OCI-LY1 (cell line): ENCODE data around the gene LST1.
A peak's percentile ranks its signal among the peaks of the same experiment; 100 is the strongest.

Experiments
- H2AFZ ChIP-seq: fragments of 200-600 bp; sonication (generic), shearing (Covaris generic); 2 replicates; pipeline ENCODE4 v1.6.0; 2014; ENCODE audit warnings: antibody characterized with exemption, mild to moderate bottlenecking, low read length
- H3F3A ChIP-seq: fragments of 200-600 bp; sonication (generic), shearing (Covaris generic); 2 replicates; pipeline ENCODE4 v1.6.0; 2014; ENCODE audit warnings: mild to moderate bottlenecking, antibody characterized with exemption, low read length, moderate library complexity; ENCODE audit not compliant: insufficient read depth
- H3K27ac ChIP-seq: fragments of 200-600 bp; sonication (generic); 2 replicates; pipeline ENCODE4 v1.5.1; 2014; ENCODE audit warnings: low read length, mixed run types, mild to moderate bottlenecking, low read depth; ENCODE audit not compliant: poor library complexity, severe bottlenecking
- H3K27me3 ChIP-seq: fragments of 200-600 bp; sonication (generic); 2 replicates; pipeline ENCODE4 v1.6.0; 2014; ENCODE audit warnings: antibody characterized with exemption, mild to moderate bottlenecking, low read length, moderate library complexity; ENCODE audit not compliant: insufficient read depth
- H3K36me3 ChIP-seq: fragments of 200-600 bp; sonication (generic); 2 replicates; pipeline ENCODE4 v1.6.1; 2014; ENCODE audit warnings: mild to moderate bottlenecking, antibody characterized with exemption, low read length, moderate library complexity, mixed read lengths; ENCODE audit not compliant: insufficient read depth
- H3K4me1 ChIP-seq: fragments of 200-600 bp; sonication (generic); 2 replicates; pipeline ENCODE4 v1.5.1; 2014; ENCODE audit warnings: mild to moderate bottlenecking, low read length, moderate library complexity; ENCODE audit not compliant: insufficient read depth, severe bottlenecking
- H3K4me2 ChIP-seq: fragments of 200-600 bp; sonication (generic), shearing (Covaris generic); 2 replicates; pipeline ENCODE4 v1.6.1; 2014; ENCODE audit warnings: low read length
- H3K4me3 ChIP-seq: fragments of 200-600 bp; sonication (generic); 2 replicates; pipeline ENCODE4 v1.5.1; 2014; ENCODE audit warnings: low read length, low read depth, mild to moderate bottlenecking, mixed read lengths; ENCODE audit not compliant: poor library complexity, severe bottlenecking
- H3K79me2 ChIP-seq: fragments of 200-600 bp; shearing (Covaris generic); 2 replicates; pipeline ENCODE4 v1.6.1; 2016; ENCODE audit warnings: mixed run types, low read length, mixed read lengths; ENCODE audit not compliant: insufficient read depth
- H3K9ac ChIP-seq: fragments of 200-600 bp; sonication (generic), shearing (Covaris generic); 2 replicates; pipeline ENCODE4 v1.6.1; 2014; ENCODE audit warnings: mild to moderate bottlenecking, low read length, mixed read lengths
- H3K9me2 ChIP-seq: fragments of 200-600 bp; sonication (generic), shearing (Covaris generic); 2 replicates; pipeline ENCODE4 v1.6.1; 2014; ENCODE audit warnings: low read depth, mild to moderate bottlenecking, low read length, mixed read lengths
- H3K9me3 ChIP-seq: fragments of 200-600 bp; shearing (Covaris generic); 2 replicates; pipeline ENCODE4 v1.6.1; 2014; ENCODE audit warnings: low read length, mixed read lengths
- H4K20me1 ChIP-seq: fragments of 200-600 bp; sonication (generic), shearing (Covaris generic); 2 replicates; pipeline ENCODE4 v1.6.0; 2016; ENCODE audit warnings: mild to moderate bottlenecking, low read length; ENCODE audit not compliant: insufficient read depth
- CTCF ChIP-seq: fragments of 200-600 bp; sonication (generic), shearing (Covaris generic); IDR thresholded peaks from 2 replicates; pipeline ENCODE4 v1.5.1; 2017; ENCODE audit warnings: mild to moderate bottlenecking, antibody characterized with exemption, low read length, moderate library complexity, mixed read lengths
- EZH2 ChIP-seq: fragments of 200-600 bp; sonication (generic), shearing (Covaris generic); IDR thresholded peaks from 2 replicates; pipeline ENCODE4 v1.8.0; 2017; ENCODE audit warnings: borderline replicate concordance, mixed run types, mild to moderate bottlenecking, antibody characterized with exemption, low read length, moderate library complexity, mixed read lengths

Gene LST1

GRCh38 chr6:31619805-31620585 lies 33.9 kb downstream of the LST1 start:
- TF ChIP-seq CTCF (no peak), EZH2 (no peak)
- Histone ChIP-seq H3K36me3 (peaks cover 41% of the 10 kb centered on the region), H3F3A (no peaks in the 10 kb centered on the region), H3K4me1 (peaks cover 36% of the 10 kb centered on the region), H3K27ac (peak overlapping the region; percentile 96), H3K4me2 (peak overlapping the region; percentile 79), H3K9me3 (no peaks in the 10 kb centered on the region), H3K4me3 (peak overlapping the region; percentile 98), H3K79me2 (peaks cover 29% of the 10 kb centered on the region), H2AFZ (no peak overlapping the region), H4K20me1 (no peaks in the 10 kb centered on the region), H3K9me2 (no peaks in the 10 kb centered on the region), H3K27me3 (no peaks in the 10 kb centered on the region), H3K9ac (peak overlapping the region; percentile 69)

GRCh38 chr6:31620586-31621319 lies 34.7 kb downstream of the LST1 start, which contains the start of gene PRRC2A:
TSS of gene PRRC2A (plus strand) at chr6:31620715. CDS start at chr6:31622790, 2,075 bp downstream.
- Histone ChIP-seq H2AFZ (no peak within 1 kb of the TSS), H3K9me3 (no peaks in the 10 kb centered on the region), H3K36me3 (peaks cover 49% of the 10 kb centered on the region)

More at GRCh38 chr6:31620586-31621319, 34.7 kb downstream of the LST1 start, which contains the start of gene PRRC2A:
- peaks cover 28% of the 10 kb centered on the region for H3K4me1 ChIP-seq
- no peaks in the 10 kb centered on the region for H3K9me2 ChIP-seq
- H3K4me3 ChIP-seq: peak within 1 kb of the TSS; percentile 98
- peaks cover 29% of the 10 kb centered on the region for H3K79me2 ChIP-seq
- H3K4me2 ChIP-seq: peak within 1 kb of the TSS; percentile 90
- TF ChIP-seq EZH2 (no peak), CTCF (no peak)
- no peaks in the 10 kb centered on the region for H3F3A ChIP-seq
- H4K20me1 ChIP-seq: no peaks in the 10 kb centered on the region
- H3K27ac ChIP-seq: peak within 1 kb of the TSS; percentile 96
- H3K27me3 ChIP-seq: no peaks in the 10 kb centered on the region
- H3K9ac ChIP-seq: peak within 1 kb of the TSS; percentile 100
